Adrenal gland (tissue), 5 donors: ENCODE data around the gene F12.

Experiments
- CTCF ChIP-seq, 6 experiments: fragments of 450-650 bp in 4 of 6; fragments of 200-600 bp in 2 of 6; sonication (generic) in 1 of 6; IDR thresholded peaks; 1 replicate in 5 of 6; 2 replicates in 1 of 6; pipeline versions ENCODE4 v1.5.1 to v1.8.0; 2016 to 2021; ENCODE audit warnings: antibody characterized with exemption in 6 of 6, mild to moderate bottlenecking in 2 of 6, moderate library complexity in 1 of 6
- POLR2A ChIP-seq, 2 donors: fragments of 450-650 bp; IDR thresholded peaks; one replicate each; pipeline ENCODE4 v1.6.1; 2017; ENCODE audit warnings: antibody characterized with exemption in 2 of 2, mild to moderate bottlenecking in 2 of 2, moderate library complexity in 1 of 2
- donor health status: DM: no; HTN: no; CAD: no.

- TF ChIP-seq CTCF (IDR thresholded peaks at IDR 0.05) (no peak), POLR2A (IDR thresholded peaks at IDR 0.05) (no peak)
Measured at GRCh38 chr5:177427919-177428573, 18.7 kb upstream of the F12 start.
